IMR-90 (cell line): Measurements from ENCODE around the gene NARS2. TPM values are rescaled to one million over a fixed set of nuclear protein-coding genes. Genes with fewer than 3 reads are reported as not detected.

Source experiments
- CEBPB ChIP-seq: IDR thresholded peaks from 2 replicates; pipeline ENCODE4 v1.6.1; 2012; ENCODE audit warnings: low read depth, low read length, improper control_type of control experiment
- POLR2A ChIP-seq: IDR thresholded peaks from 2 replicates; pipeline ENCODE4 v1.6.1; 2012; ENCODE audit warnings: mild to moderate bottlenecking, low read depth, low read length
- SMC3 ChIP-seq: fragments of 150-350 bp; IDR thresholded peaks from 2 replicates; pipeline ENCODE4 v1.6.1; 2016; ENCODE audit warnings: low read depth, mild to moderate bottlenecking, antibody characterized with exemption, low read length, moderate library complexity
- polyA plus RNA-seq, 3 experiments: library from polyadenylated mRNA; depleted of rRNA; stranded (reverse); fragments of >200 nt; gene quantifications; 2 replicates each; pipeline ENCODE4 v1.2.3, GENCODE V29; 2012; ENCODE audit warnings: low replicate concordance in 1 of 3
- total RNA-seq: library from RNA; depleted of rRNA; stranded (reverse); fragments of >200 nt; gene quantifications from 2 replicates; pipeline ENCODE4 v1.2.3, GENCODE V29; 2012

The NARS2 gene
- total and polyA plus RNA-seq, 2 of the 4 experiments (the other 2 are of a cell fraction), result 8.0 to 15.8 TPM

- TF ChIP-seq CEBPB (no peak), SMC3 (no peak), POLR2A (no peak)
Measured at GRCh38 chr11:78417175-78417887, 157.3 kb downstream of the NARS2 start, which contains the start of gene GAB2 (continued).
